ENCODE data around the gene RAB37. TPM values are rescaled to one million over a fixed set of nuclear protein-coding genes. Genes with fewer than 3 reads are reported as not detected.

RAB37 gene
- total and polyA plus RNA-seq, 3 donors from 2014 or later, result 0.81 to 1.9 (median 0.94) TPM

GRCh38 chr17:74785981-74786360 is 48.9 kb downstream of the RAB37 start:
- 86 to 94% methylated on average over 9 of the region's 9 CpGs for WGBS, 2 donors
- Histone ChIP-seq H3K4me1 (no peaks in the 10 kb centered on the region), H3K9me3 (no peaks in the 10 kb centered on the region), H3K36me3 (ENCODE audit: low read depth, missing control alignments) (no peaks in the 10 kb centered on the region), H3K27ac (no peak overlapping the region), H3K27me3 (no peaks in the 10 kb centered on the region), H3K4me3 (no peak overlapping the region)
- TF ChIP-seq POLR2A (IDR thresholded peaks at IDR 0.05) (no peak), CTCF (IDR thresholded peaks at IDR 0.05) (no peak)
- intact Hi-C loops (cut with DNase I; ENCODE audit: low total_unique reads), result no loop called here
- no peak for DNase-seq

- Histone ChIP-seq H3K4me1 (no peaks in the 10 kb centered on the region), H3K9me3 (no peaks in the 10 kb centered on the region), H3K36me3 (ENCODE audit: low read depth, missing control alignments) (no peaks in the 10 kb centered on the region), H3K4me3 (no peak overlapping the region), H3K27me3 (no peaks in the 10 kb centered on the region), H3K27ac (no peak overlapping the region)
- no peak for DNase-seq
- TF ChIP-seq POLR2A (IDR thresholded peaks at IDR 0.05), result no peak
- TF ChIP-seq CTCF (IDR thresholded peaks at IDR 0.05), result no peak
- WGBS, 2 donors, result 75 to 80% methylated on average over 16 of the region's 16 CpGs
- intact Hi-C loops (cut with DNase I; ENCODE audit: low total_unique reads), result no loop called here
These were observed 49.5 kb downstream of the RAB37 start for GRCh38 chr17:74786431-74787055.

- TF ChIP-seq POLR2A (IDR thresholded peaks at IDR 0.05), result no peak
- TF ChIP-seq CTCF (IDR thresholded peaks at IDR 0.05), result no peak
- intact Hi-C loops (cut with DNase I; ENCODE audit: low total_unique reads), result no loop called here
- WGBS, 2 donors, result 86 to 88% methylated on average over 19 to 21 of the region's 21 CpGs
- DNase-seq, result no peak
- Histone ChIP-seq H3K4me3 (no peak overlapping the region), H3K9me3 (no peaks in the 10 kb centered on the region), H3K27me3 (no peaks in the 10 kb centered on the region), H3K36me3 (ENCODE audit: low read depth, missing control alignments) (no peaks in the 10 kb centered on the region), H3K4me1 (no peaks in the 10 kb centered on the region), H3K27ac (no peak overlapping the region)
These were observed 53.4 kb downstream of the RAB37 start for GRCh38 chr17:74790161-74791058.

- no peak for TF ChIP-seq CTCF (IDR thresholded peaks at IDR 0.05)
- TF ChIP-seq POLR2A (IDR thresholded peaks at IDR 0.05), result no peak
- 93 to 94% methylated on average over 12 of the region's 12 CpGs for WGBS, 2 donors
- no peak for DNase-seq
- Histone ChIP-seq H3K36me3 (ENCODE audit: low read depth, missing control alignments) (no peaks in the 10 kb centered on the region), H3K4me1 (no peaks in the 10 kb centered on the region), H3K27ac (no peak overlapping the region), H3K9me3 (no peaks in the 10 kb centered on the region), H3K4me3 (no peak overlapping the region), H3K27me3 (no peaks in the 10 kb centered on the region)
- intact Hi-C loops (cut with DNase I; ENCODE audit: low total_unique reads), result no loop called here
These were observed 55.6 kb downstream of the RAB37 start for GRCh38 chr17:74792586-74793105.

All from testis (tissue), 3 donors.